GM18519 (cell line): ENCODE results near the gene ZFP92.

Experiments
- ATAC-seq: cut with Tn5 transposase; IDR thresholded peaks from one replicate; pipeline ENCODE4 v1.9.1; 2021; ENCODE audit warnings: mild to moderate bottlenecking, moderate library complexity; ENCODE audit not compliant: unreplicated experiment, low FRiP score

ZFP92 gene

GRCh38 chrX:153450114-153450948 is 39.1 kb downstream of the ZFP92 start:
- no peak for ATAC-seq

GRCh38 chrX:153450949-153451277 is 39.6 kb downstream of the ZFP92 start:
- ATAC-seq = no peak

GRCh38 chrX:153454901-153455550 is 43.8 kb downstream of the ZFP92 start:
- no peak for ATAC-seq

- no peak for ATAC-seq
Observed at GRCh38 chrX:153455571-153455970, 44.3 kb downstream of the ZFP92 start.

- no peak for ATAC-seq
Observed at GRCh38 chrX:153456161-153456560, 44.9 kb downstream of the ZFP92 start.

- no peak for ATAC-seq
Observed at GRCh38 chrX:153456704-153457103, 45.4 kb downstream of the ZFP92 start.

- ATAC-seq = no peak
Observed at GRCh38 chrX:153457136-153457825, 46.0 kb downstream of the ZFP92 start.

GRCh38 chrX:153457827-153458466 is 46.7 kb downstream of the ZFP92 start:
- no peak for ATAC-seq

GRCh38 chrX:153458476-153458875 is 47.2 kb downstream of the ZFP92 start:
- ATAC-seq = no peak

- no peak for ATAC-seq
Observed at GRCh38 chrX:153459986-153460385, 48.7 kb downstream of the ZFP92 start.

- ATAC-seq = no peak
Observed at GRCh38 chrX:153460826-153461225, 49.6 kb downstream of the ZFP92 start.
